ENCODE measurements around the gene SNX32. TPM values are rescaled to one million over a fixed set of nuclear protein-coding genes. Genes with fewer than 3 reads are reported as not detected.

The SNX32 gene
- total RNA-seq, 1 experiment from 2014 or later = not detected

- no peak for TF ChIP-seq EZH2phosphoT487 (IDR thresholded peaks at IDR 0.05; ENCODE audit: borderline replicate concordance)
- no peak for TF ChIP-seq EZH2 (IDR thresholded peaks at IDR 0.05)
- TF ChIP-seq ZFX (IDR thresholded peaks at IDR 0.05) = no peak
- TF ChIP-seq JUND (IDR thresholded peaks at IDR 0.05) = no peak
- no peak for TF ChIP-seq ELF1 (IDR thresholded peaks at IDR 0.05; ENCODE audit: borderline replicate concordance, low read depth)
- no peak for TF ChIP-seq TCF7L2 (IDR thresholded peaks at IDR 0.05; ENCODE audit: borderline replicate concordance, extremely low read depth, insufficient read depth, insufficient read length)
- TF ChIP-seq CEBPB (IDR thresholded peaks at IDR 0.05; ENCODE audit: low read depth) = no peak
- TF ChIP-seq FOSL1 (IDR thresholded peaks at IDR 0.05; ENCODE audit: low read depth) = no peak
- TF ChIP-seq MAX (IDR thresholded peaks at IDR 0.05) = no peak
- TF ChIP-seq POLR2AphosphoS5 (IDR thresholded peaks at IDR 0.05; ENCODE audit: low read depth, low read length) = no peak
- H3K9ac ChIP-seq (ENCODE audit: low read length) = no peak overlapping the region
- no peak overlapping the region for H3K4me3 ChIP-seq (replicated peaks in 1 of 2; ENCODE audit: low read depth in 1 of 2, low read length in 2 of 2)
- CTCF ChIA-PET = interaction anchor here (2.1 kb wide), 1 partner anchor 9 kb away, joined by 12 read pairs; the partner anchor contains the start of gene MUS81
- RAD21 ChIA-PET (ENCODE audit: low non-redundant PET in 1 of 2, low total read pairs in 2 of 2, uncharacterized antibody in 2 of 2, unreplicated experiment in 2 of 2) = interaction anchor here in 1 of 2 experiments (0.5 kb wide), 1 partner anchor 51 kb away, joined by 3 read pairs; no protein-coding TSS in a partner anchor
- no peaks in the 10 kb centered on the region for H3K9me2 ChIP-seq (ENCODE audit: insufficient read depth)
- ATAC-seq (no peak), DNase-seq (ENCODE audit: low read depth, low spot score) (no peak)
- POLR2A ChIA-PET = interaction anchor here (1.1 to 4.8 kb wide), 3 partner anchors 9 to 21 kb away, joined by 5 to 36 read pairs (median 5); partner anchors contain the start of genes CCDC85B, CFL1 and MUS81
- peaks cover 5 to 11% of the 10 kb centered on the region in 2 experiments; a peak in 3 of 4 replicates for H3K36me3 ChIP-seq (ENCODE audit: control insufficient read depth in 1 of 2, insufficient read depth in 2 of 2, low read length in 2 of 2)
- intact Hi-C loops (cut with micrococcal nuclease) = no loop called here
- H2AFZ ChIP-seq (ENCODE audit: low read depth, low read length, poor library complexity, severe bottlenecking) = no peak overlapping the region
- no peaks in the 10 kb centered on the region for H4K20me1 ChIP-seq (ENCODE audit: insufficient read depth)
- H3K79me2 ChIP-seq (ENCODE audit: insufficient read depth, low read length) = no peaks in the 10 kb centered on the region
- no peaks in the 10 kb centered on the region for H3K27me3 ChIP-seq (ENCODE audit: insufficient read depth, low read length)
- H3K9me3 ChIP-seq (ENCODE audit: control insufficient read depth in 1 of 2, insufficient read depth in 1 of 2, low read depth in 1 of 2, low read length in 2 of 2) = no peaks in the 10 kb centered on the region
- H3K4me2 ChIP-seq (ENCODE audit: low read length) = no peak overlapping the region
- no peak overlapping the region for H3K27ac ChIP-seq (ENCODE audit: low read depth, low read length)
- no TSS peak for BruUV-seq (replicated peaks)
- peaks cover 6 to 10% of the 10 kb centered on the region in 2 experiments; a peak in 3 of 4 replicates for H3K4me1 ChIP-seq (ENCODE audit: control insufficient read depth in 1 of 2, insufficient read depth in 2 of 2, low read length in 2 of 2)
Measured at GRCh38 chr11:65868907-65869306, 35.1 kb downstream of the SNX32 start.

Measured in HCT116 (cell line).